ENCODE data around the gene NCLN.

DNA sequence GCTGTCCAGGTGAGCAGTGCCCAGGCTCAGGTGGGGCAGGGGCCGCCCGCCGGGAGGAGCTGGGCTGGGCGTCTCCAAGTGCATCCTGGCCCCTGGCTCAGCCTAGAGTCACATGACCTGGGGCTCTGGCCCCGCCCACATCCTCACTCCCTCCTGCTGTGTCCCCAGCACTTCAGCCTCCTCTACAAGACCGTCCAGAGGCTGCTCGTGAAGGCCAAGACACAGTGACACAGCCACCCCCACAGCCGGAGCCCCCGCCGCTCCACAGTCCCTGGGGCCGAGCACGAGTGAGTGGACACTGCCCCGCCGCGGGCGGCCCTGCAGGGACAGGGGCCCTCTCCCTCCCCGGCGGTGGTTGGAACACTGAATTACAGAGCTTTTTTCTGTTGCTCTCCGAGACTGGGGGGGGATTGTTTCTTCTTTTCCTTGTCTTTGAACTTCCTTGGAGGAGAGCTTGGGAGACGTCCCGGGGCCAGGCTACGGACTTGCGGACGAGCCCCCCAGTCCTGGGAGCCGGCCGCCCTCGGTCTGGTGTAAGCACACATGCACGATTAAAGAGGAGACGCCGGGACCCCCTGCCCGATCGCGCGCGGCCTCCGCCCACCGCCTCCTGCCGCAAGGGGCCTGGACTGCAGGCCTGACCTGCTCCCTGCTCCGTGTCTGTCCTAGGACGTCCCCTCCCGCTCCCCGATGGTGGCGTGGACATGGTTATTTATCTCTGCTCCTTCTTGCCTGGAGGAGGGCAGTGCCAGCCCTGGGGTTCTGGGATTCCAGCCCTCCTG, 21.9 kb downstream of the NCLN start:
- no peak for TF ChIP-seq POLR2AphosphoS5 (IDR thresholded peaks at IDR 0.05)
- TF ChIP-seq, protein P1, sequence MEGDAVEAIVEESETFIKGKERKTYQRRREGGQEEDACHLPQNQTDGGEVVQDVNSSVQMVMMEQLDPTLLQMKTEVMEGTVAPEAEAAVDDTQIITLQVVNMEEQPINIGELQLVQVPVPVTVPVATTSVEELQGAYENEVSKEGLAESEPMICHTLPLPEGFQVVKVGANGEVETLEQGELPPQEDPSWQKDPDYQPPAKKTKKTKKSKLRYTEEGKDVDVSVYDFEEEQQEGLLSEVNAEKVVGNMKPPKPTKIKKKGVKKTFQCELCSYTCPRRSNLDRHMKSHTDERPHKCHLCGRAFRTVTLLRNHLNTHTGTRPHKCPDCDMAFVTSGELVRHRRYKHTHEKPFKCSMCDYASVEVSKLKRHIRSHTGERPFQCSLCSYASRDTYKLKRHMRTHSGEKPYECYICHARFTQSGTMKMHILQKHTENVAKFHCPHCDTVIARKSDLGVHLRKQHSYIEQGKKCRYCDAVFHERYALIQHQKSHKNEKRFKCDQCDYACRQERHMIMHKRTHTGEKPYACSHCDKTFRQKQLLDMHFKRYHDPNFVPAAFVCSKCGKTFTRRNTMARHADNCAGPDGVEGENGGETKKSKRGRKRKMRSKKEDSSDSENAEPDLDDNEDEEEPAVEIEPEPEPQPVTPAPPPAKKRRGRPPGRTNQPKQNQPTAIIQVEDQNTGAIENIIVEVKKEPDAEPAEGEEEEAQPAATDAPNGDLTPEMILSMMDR (IDR thresholded peaks at IDR 0.05), result no peak

Measured in prostate gland (tissue), 2 donors.